ENCODE results near the gene DPYSL4.

DPYSL4 gene

DNA sequence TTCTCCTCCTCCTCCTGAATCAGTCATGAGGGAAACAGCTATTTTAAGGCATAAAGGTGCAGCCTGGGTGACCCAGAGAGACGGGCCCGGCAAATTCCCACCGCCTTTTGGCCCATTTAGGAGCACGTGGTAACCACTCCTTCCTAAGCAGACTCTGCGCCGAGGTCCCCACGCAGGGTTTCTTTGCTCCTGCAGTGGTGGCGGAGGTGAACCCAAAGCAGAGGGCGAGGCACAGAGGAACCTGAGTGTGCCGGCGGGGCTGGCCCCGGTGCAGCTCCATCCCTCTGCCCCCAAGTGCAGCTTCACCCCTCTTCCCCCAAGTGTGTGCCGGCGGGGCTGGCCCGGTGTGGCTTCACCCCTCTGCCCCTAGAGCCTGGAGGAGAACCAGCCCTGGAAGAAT, 50.6 kb downstream of the DPYSL4 start:
- TF ChIP-seq POLR2AphosphoS5 (IDR thresholded peaks at IDR 0.05; ENCODE audit: low read depth, low read length): no peak
- TF ChIP-seq SIN3A (IDR thresholded peaks at IDR 0.05; ENCODE audit: borderline replicate concordance, insufficient read depth, low read length): no peak
- no peak for TF ChIP-seq FOXP2 (optimal IDR thresholded peaks at IDR 0.05; ENCODE audit: borderline replicate concordance, extremely low read depth, extremely low read length, insufficient read depth)
- no peak for TF ChIP-seq TAF1 (IDR thresholded peaks at IDR 0.05; ENCODE audit: borderline replicate concordance, insufficient read depth, low read length)
- TF ChIP-seq, protein P1, sequence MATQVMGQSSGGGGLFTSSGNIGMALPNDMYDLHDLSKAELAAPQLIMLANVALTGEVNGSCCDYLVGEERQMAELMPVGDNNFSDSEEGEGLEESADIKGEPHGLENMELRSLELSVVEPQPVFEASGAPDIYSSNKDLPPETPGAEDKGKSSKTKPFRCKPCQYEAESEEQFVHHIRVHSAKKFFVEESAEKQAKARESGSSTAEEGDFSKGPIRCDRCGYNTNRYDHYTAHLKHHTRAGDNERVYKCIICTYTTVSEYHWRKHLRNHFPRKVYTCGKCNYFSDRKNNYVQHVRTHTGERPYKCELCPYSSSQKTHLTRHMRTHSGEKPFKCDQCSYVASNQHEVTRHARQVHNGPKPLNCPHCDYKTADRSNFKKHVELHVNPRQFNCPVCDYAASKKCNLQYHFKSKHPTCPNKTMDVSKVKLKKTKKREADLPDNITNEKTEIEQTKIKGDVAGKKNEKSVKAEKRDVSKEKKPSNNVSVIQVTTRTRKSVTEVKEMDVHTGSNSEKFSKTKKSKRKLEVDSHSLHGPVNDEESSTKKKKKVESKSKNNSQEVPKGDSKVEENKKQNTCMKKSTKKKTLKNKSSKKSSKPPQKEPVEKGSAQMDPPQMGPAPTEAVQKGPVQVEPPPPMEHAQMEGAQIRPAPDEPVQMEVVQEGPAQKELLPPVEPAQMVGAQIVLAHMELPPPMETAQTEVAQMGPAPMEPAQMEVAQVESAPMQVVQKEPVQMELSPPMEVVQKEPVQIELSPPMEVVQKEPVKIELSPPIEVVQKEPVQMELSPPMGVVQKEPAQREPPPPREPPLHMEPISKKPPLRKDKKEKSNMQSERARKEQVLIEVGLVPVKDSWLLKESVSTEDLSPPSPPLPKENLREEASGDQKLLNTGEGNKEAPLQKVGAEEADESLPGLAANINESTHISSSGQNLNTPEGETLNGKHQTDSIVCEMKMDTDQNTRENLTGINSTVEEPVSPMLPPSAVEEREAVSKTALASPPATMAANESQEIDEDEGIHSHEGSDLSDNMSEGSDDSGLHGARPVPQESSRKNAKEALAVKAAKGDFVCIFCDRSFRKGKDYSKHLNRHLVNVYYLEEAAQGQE (IDR thresholded peaks at IDR 0.05; ENCODE audit: insufficient read depth in 1 of 2, low read depth in 2 of 2, low read length in 2 of 2): no peak

DNA sequence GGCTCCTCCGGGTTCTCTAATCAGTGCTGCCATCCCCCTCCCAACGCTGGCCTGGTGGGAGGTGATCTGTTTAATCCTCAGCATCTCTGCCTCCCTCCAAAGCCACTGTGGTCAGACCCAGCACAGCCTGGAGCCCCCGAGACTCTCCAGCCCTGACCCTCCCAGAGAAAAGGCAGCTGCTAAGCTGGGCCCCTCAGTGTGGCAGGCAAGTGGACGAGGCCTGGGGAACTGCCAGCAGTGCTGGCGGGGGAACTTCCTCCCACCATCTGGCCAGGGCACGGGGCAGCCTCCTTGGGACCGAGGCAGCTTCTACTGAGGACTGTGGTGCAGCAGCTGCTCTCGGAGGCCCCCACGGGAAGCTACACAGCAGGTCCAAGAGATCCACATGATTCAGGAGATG, 51.1 kb downstream of the DPYSL4 start:
- TF ChIP-seq FOXP2 (optimal IDR thresholded peaks at IDR 0.05; ENCODE audit: borderline replicate concordance, extremely low read depth, extremely low read length, insufficient read depth) (no peak), POLR2AphosphoS5 (IDR thresholded peaks at IDR 0.05; ENCODE audit: low read depth, low read length) (no peak), TAF1 (IDR thresholded peaks at IDR 0.05; ENCODE audit: borderline replicate concordance, insufficient read depth, low read length) (no peak), SIN3A (IDR thresholded peaks at IDR 0.05; ENCODE audit: borderline replicate concordance, insufficient read depth, low read length) (no peak)
- TF ChIP-seq, protein P1 (IDR thresholded peaks at IDR 0.05; ENCODE audit: insufficient read depth in 1 of 2, low read depth in 2 of 2, low read length in 2 of 2): no peak

DNA sequence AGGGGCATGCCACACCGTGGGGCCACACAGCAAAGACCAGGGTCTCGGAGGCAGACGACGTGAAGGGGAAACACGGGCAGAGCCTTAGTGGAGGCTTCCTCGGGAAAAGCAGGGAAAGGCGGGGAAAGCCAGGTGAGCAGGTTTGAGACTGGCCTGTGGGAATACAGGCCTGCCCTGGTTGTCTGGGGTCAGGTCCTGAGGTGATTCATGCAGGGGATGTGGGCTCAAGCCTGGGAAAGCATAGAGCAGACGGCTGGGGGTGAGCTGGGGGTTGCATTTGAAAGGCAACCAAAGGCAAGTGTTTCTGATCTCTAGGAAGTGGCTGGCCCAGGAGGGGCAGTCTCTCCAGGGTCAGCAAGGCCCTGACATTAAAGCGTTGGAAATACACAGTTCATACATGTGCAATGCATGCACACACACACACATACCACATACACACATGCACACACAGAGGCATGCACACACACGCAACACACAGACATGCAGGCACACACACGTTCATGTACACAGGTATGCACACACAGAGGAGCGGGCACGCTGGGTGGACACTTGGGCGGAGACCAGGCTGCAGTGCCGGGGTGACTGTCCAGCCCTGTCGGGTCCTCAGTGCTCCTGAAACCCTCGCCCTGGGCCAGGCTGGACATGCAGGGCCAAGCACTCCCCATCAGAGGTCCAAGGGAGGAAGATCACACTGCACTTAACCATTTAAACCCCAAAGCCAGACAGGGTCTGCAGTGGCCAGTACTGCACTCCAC, 51.8 kb downstream of the DPYSL4 start:
- TF ChIP-seq, protein P1 (IDR thresholded peaks at IDR 0.05; ENCODE audit: insufficient read depth in 1 of 2, low read depth in 2 of 2, low read length in 2 of 2): no peak
- no peak for TF ChIP-seq TAF1 (IDR thresholded peaks at IDR 0.05; ENCODE audit: borderline replicate concordance, insufficient read depth, low read length)
- TF ChIP-seq SIN3A (IDR thresholded peaks at IDR 0.05; ENCODE audit: borderline replicate concordance, insufficient read depth, low read length): no peak
- TF ChIP-seq FOXP2 (optimal IDR thresholded peaks at IDR 0.05; ENCODE audit: borderline replicate concordance, extremely low read depth, extremely low read length, insufficient read depth): no peak
- TF ChIP-seq POLR2AphosphoS5 (IDR thresholded peaks at IDR 0.05; ENCODE audit: low read depth, low read length): no peak

DNA sequence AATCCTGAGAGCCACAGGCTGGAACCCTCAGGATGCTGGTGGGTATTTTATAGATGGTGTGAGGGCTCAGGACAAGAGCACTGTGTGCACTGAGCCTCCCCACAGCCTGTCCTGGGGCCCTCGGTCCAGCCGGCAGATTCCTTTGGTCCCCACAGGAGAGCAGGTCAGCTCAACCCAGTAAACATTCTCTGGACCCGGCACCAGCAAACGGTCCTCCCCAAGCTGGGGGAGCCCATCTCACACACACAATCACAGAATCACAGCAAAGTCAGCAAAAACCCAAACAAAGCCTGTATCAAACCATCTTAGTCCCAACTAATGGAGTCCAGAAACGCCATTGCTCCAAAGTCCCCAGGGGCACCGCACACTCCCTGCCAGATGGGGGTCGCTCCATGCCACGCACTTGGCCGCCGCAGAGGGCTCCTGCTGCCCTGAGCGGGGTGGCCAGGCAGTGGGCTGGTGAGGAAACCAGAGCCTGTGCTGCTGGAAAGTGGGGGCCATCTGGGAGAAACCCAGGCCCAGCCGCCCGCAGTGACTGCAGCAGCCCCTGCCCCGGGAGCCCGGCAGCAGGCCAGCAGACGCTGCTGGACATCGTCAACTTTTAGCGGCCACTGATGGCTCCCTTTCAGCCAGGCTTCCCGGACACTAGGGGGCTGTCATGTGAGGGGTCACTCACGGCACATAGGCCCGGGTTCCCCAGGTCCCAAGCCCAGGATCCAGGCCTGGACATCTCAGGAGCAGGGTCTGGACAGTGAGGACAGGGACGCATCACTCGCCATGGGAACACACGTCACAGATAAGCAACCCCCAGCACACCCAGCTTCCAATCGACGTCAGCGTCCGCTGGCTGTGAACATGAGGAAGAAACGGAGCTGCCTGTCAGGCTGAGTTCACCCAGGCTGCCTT, 52.6 kb downstream of the DPYSL4 start:
- TF ChIP-seq, protein P1 (IDR thresholded peaks at IDR 0.05; ENCODE audit: insufficient read depth in 1 of 2, low read depth in 2 of 2, low read length in 2 of 2): no peak
- no peak for TF ChIP-seq FOXP2 (optimal IDR thresholded peaks at IDR 0.05; ENCODE audit: borderline replicate concordance, extremely low read depth, extremely low read length, insufficient read depth)
- TF ChIP-seq SIN3A (IDR thresholded peaks at IDR 0.05; ENCODE audit: borderline replicate concordance, insufficient read depth, low read length): no peak
- TF ChIP-seq POLR2AphosphoS5 (IDR thresholded peaks at IDR 0.05; ENCODE audit: low read depth, low read length): no peak
- no peak for TF ChIP-seq TAF1 (IDR thresholded peaks at IDR 0.05; ENCODE audit: borderline replicate concordance, insufficient read depth, low read length)

All from PFSK-1 (cell line).